ENCODE data around the gene TRAF6. TPM values are rescaled to one million over a fixed set of nuclear protein-coding genes. Genes with fewer than 3 reads are reported as not detected.

The TRAF6 gene
- total and polyA plus RNA-seq, 9 of the 15 experiments (the other 6 are each of a cell fraction or from before 2014, with no cell fraction given), result 2.0 to 13.1 (median 8.2) TPM

DNA sequence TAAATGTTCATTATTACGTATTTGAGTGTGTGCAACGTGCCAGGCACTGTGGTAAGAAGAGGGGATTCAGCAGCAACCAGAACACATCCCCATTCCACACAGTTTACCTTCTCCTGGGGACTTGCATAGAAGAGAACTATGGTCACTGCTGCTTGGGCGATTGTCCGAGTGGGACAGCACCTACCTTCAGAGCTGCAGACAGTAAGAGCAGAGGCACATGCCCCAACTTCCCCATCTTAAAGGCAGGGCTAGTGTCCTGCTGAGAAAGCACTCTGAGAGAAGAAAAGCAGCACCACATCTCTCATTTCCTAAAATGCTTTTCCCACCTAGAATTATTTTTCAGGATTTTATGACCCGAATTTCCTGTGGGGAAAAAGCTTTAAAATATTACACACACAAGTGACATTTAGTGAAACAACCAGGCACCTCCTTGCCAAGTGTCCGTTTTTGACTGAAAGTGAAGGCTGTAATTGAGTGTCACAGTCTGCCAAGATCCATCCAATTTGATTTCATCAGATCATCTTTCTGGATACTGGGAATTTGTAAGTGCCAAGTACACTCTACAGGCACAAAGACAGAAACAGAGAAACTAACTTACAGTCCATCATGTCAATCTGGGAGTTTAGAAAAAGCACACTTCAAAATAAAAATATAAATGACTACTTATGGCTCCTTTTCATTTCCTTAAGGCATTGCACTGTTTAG lies 24.6 kb downstream of the TRAF6 start:
- H3K27ac ChIP-seq (ENCODE audit: extremely low read depth, low read depth, low read length), result no peak overlapping the region
- no peak for DNase-seq (ENCODE audit: extremely low read depth in 1 of 4, low spot score in 3 of 4)
- H4K20me1 ChIP-seq (replicated peaks; ENCODE audit: control insufficient read depth, insufficient read depth, low read length), result no peaks in the 10 kb centered on the region
- H3K27me3 ChIP-seq (ENCODE audit: control insufficient read depth in 2 of 2, insufficient read depth in 2 of 2, low read length in 2 of 2), result no peaks in the 10 kb centered on the region
- CTCF ChIA-PET (ENCODE audit: low intra/inter-chr PET ratio), result no interaction called here
- H3K9me3 ChIP-seq (replicated peaks; ENCODE audit: control insufficient read depth, insufficient read depth, low read depth, low read length), result no peaks in the 10 kb centered on the region
- BruUV-seq (replicated peaks), result no TSS peak
- no peak overlapping the region for H3K4me2 ChIP-seq (ENCODE audit: insufficient read depth, low read length)
- POLR2A ChIA-PET, result no interaction called here
- ATAC-seq, result no peak
- FAIRE-seq, result no peak
- in situ Hi-C loops (cut with MboI) (no loop called here), intact Hi-C loops (cut with micrococcal nuclease) (no loop called here)
- peaks cover 51% of the 10 kb centered on the region for H3K36me3 ChIP-seq (ENCODE audit: control insufficient read depth, insufficient read depth, low read length)
- no peak overlapping the region for H2AFZ ChIP-seq (ENCODE audit: low read depth, low read length)
- H3K9ac ChIP-seq (ENCODE audit: insufficient read depth in 1 of 2, low read depth in 2 of 2, low read length in 2 of 2), result no peak overlapping the region
- H3K4me3 ChIP-seq, result no peak overlapping the region
- H3K79me2 ChIP-seq (ENCODE audit: control insufficient read depth, insufficient read depth, low read length), result no peaks in the 10 kb centered on the region
- H3K9me1 ChIP-seq (ENCODE audit: control insufficient read depth, insufficient read depth, low read length), result no peaks in the 10 kb centered on the region
- H3K4me1 ChIP-seq (replicated peaks in 1 of 2; ENCODE audit: control insufficient read depth in 2 of 2, insufficient read depth in 2 of 2, low read length in 2 of 2), result no peaks in the 10 kb centered on the region
- 83% methylated on average over 6 of the region's 6 CpGs for WGBS (ENCODE audit: insufficient coverage, low coverage, missing lambda C conversion rate)
- no peak for TF ChIP-seq POLR2B (IDR thresholded peaks at IDR 0.05; ENCODE audit: low read depth, partially characterized antibody)
- TF ChIP-seq EWSR1 (IDR thresholded peaks at IDR 0.05; ENCODE audit: borderline replicate concordance, low read depth, partially characterized antibody), result no peak
- no peak for TF ChIP-seq PURB (CRISPR knock-in tag; IDR thresholded peaks at IDR 0.05; ENCODE audit: low read depth)
- no peak for TF ChIP-seq SIN3B (IDR thresholded peaks at IDR 0.05; ENCODE audit: low read depth)
- TF ChIP-seq NFE2L1 (tag; IDR thresholded peaks at IDR 0.05; ENCODE audit: borderline replicate concordance, low read depth), result no peak
- no peak for TF ChIP-seq ZNF134 (CRISPR knock-in tag; conservative IDR thresholded peaks at IDR 0.05)
- TF ChIP-seq, protein P1, sequence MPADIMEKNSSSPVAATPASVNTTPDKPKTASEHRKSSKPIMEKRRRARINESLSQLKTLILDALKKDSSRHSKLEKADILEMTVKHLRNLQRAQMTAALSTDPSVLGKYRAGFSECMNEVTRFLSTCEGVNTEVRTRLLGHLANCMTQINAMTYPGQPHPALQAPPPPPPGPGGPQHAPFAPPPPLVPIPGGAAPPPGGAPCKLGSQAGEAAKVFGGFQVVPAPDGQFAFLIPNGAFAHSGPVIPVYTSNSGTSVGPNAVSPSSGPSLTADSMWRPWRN (IDR thresholded peaks at IDR 0.05; ENCODE audit: low read depth), result no peak
- TF ChIP-seq CHCHD3 (CRISPR knock-in tag; IDR thresholded peaks at IDR 0.05), result no peak
- no peak for TF ChIP-seq ZNF124 (CRISPR knock-in tag; IDR thresholded peaks at IDR 0.05)
- TF ChIP-seq, protein P2, sequence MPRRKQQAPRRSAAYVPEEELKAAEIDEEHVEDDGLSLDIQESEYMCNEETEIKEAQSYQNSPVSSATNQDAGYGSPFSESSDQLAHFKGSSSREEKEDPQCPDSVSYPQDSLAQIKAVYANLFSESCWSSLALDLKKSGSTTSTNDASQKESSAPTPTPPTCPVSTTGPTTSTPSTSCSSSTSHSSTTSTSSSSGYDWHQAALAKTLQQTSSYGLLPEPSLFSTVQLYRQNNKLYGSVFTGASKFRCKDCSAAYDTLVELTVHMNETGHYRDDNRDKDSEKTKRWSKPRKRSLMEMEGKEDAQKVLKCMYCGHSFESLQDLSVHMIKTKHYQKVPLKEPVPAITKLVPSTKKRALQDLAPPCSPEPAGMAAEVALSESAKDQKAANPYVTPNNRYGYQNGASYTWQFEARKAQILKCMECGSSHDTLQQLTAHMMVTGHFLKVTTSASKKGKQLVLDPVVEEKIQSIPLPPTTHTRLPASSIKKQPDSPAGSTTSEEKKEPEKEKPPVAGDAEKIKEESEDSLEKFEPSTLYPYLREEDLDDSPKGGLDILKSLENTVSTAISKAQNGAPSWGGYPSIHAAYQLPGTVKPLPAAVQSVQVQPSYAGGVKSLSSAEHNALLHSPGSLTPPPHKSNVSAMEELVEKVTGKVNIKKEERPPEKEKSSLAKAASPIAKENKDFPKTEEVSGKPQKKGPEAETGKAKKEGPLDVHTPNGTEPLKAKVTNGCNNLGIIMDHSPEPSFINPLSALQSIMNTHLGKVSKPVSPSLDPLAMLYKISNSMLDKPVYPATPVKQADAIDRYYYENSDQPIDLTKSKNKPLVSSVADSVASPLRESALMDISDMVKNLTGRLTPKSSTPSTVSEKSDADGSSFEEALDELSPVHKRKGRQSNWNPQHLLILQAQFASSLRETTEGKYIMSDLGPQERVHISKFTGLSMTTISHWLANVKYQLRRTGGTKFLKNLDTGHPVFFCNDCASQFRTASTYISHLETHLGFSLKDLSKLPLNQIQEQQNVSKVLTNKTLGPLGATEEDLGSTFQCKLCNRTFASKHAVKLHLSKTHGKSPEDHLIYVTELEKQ (CRISPR knock-in tag; IDR thresholded peaks at IDR 0.05), result no peak
- TF ChIP-seq, protein P3, sequence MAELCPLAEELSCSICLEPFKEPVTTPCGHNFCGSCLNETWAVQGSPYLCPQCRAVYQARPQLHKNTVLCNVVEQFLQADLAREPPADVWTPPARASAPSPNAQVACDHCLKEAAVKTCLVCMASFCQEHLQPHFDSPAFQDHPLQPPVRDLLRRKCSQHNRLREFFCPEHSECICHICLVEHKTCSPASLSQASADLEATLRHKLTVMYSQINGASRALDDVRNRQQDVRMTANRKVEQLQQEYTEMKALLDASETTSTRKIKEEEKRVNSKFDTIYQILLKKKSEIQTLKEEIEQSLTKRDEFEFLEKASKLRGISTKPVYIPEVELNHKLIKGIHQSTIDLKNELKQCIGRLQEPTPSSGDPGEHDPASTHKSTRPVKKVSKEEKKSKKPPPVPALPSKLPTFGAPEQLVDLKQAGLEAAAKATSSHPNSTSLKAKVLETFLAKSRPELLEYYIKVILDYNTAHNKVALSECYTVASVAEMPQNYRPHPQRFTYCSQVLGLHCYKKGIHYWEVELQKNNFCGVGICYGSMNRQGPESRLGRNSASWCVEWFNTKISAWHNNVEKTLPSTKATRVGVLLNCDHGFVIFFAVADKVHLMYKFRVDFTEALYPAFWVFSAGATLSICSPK (IDR thresholded peaks at IDR 0.05; ENCODE audit: borderline replicate concordance), result no peak
- no peak for TF ChIP-seq MAFF (IDR thresholded peaks at IDR 0.05; ENCODE audit: low read length)
- no peak for TF ChIP-seq RHOXF2B (CRISPR knock-in tag; conservative IDR thresholded peaks at IDR 0.05)
- no peak for TF ChIP-seq ZBTB17 (CRISPR knock-in tag; IDR thresholded peaks at IDR 0.05)
- TF ChIP-seq SRSF9 (IDR thresholded peaks at IDR 0.05; ENCODE audit: borderline replicate concordance, low read depth, low read length), result no peak
- no peak for TF ChIP-seq NFIC (IDR thresholded peaks at IDR 0.05)
- no peak for TF ChIP-seq HCFC1 (IDR thresholded peaks at IDR 0.05; ENCODE audit: low read depth, low read length)
- no peak for TF ChIP-seq PML (IDR thresholded peaks at IDR 0.05; ENCODE audit: low read length)
- no peak for TF ChIP-seq ETV5 (CRISPR knock-in tag; IDR thresholded peaks at IDR 0.05; ENCODE audit: low read depth)
